ENCODE results near the gene LTB4R2.
A peak's percentile ranks its signal among the peaks of the same experiment; 100 is the strongest.

Gene LTB4R2

GRCh38 chr14:24308342-24309124 lies 1.4 kb upstream of the LTB4R2 start:
- Histone ChIP-seq H4K91ac (ENCODE audit: low read depth, low read length, poor library complexity) (no peak overlapping the region), H4K8ac (ENCODE audit: low read depth, low read length) (no peak overlapping the region), H2AFZ (ENCODE audit: low read length) (no peak overlapping the region), H2AK5ac (ENCODE audit: low read depth, low read length) (no peak overlapping the region), H2BK5ac (ENCODE audit: low read length) (no peak overlapping the region), H3K4me1 (ENCODE audit: control insufficient read depth in 2 of 2, insufficient read depth in 1 of 2, low read depth in 1 of 2, low read length in 2 of 2) (no peaks in the 10 kb centered on the region), H3K4me3 (ENCODE audit: low read length in 2 of 2) (no peak overlapping the region), H3K4me2 (ENCODE audit: insufficient read depth, low read length, poor library complexity, severe bottlenecking) (no peak overlapping the region), H3K9me3 (replicated peaks in 1 of 2; ENCODE audit: control insufficient read depth in 2 of 2, insufficient read depth in 1 of 2, low read depth in 1 of 2, low read length in 2 of 2) (no peaks in the 10 kb centered on the region), H2BK15ac (ENCODE audit: low read length) (no peak overlapping the region), H3K79me1 (ENCODE audit: low read depth, low read length) (no peaks in the 10 kb centered on the region), H3K14ac (ENCODE audit: low read length) (no peak overlapping the region), H3K27ac (replicated peaks; ENCODE audit: low read length) (no peak overlapping the region), H3K18ac (ENCODE audit: low read length) (no peak overlapping the region), H3K9ac (ENCODE audit: low read depth, low read length, poor library complexity) (no peak overlapping the region), H3K4ac (ENCODE audit: low read length) (no peak overlapping the region), H3K27me3 (ENCODE audit: control insufficient read depth in 3 of 3, insufficient read depth in 3 of 3, low read depth in 1 of 3, low read length in 3 of 3) (no peaks in the 10 kb centered on the region), H2BK120ac (ENCODE audit: low read depth, low read length) (no peak overlapping the region), H3K23ac (ENCODE audit: low read depth, low read length, poor library complexity) (no peak overlapping the region), H3K36me3 (replicated peaks in 1 of 2; ENCODE audit: control insufficient read depth in 2 of 2, insufficient read depth in 2 of 2, low read length in 2 of 2) (peaks cover 31 to 69% of the 10 kb centered on the region in 2 donors), H2BK12ac (ENCODE audit: low read length) (no peak overlapping the region)
- WGBS, 2 donors (ENCODE audit: extremely low coverage in 2 of 2, insufficient read length in 2 of 2, insufficient replicate concordance in 1 of 2), result no CpG with 5 or more reads among the region's 7 CpGs
- DNase-seq (ENCODE audit: low spot score), result no peak

GRCh38 chr14:24310265-24310645 lies 315 bp downstream of the LTB4R2 start:
- peaks cover 17 to 52% of the 10 kb centered on the region in 2 donors for H3K36me3 ChIP-seq (replicated peaks in 1 of 2; ENCODE audit: control insufficient read depth in 2 of 2, insufficient read depth in 2 of 2, low read length in 2 of 2)
- no peaks in the 10 kb centered on the region for H3K79me1 ChIP-seq (ENCODE audit: low read depth, low read length)
- H3K27me3 ChIP-seq (ENCODE audit: control insufficient read depth in 3 of 3, insufficient read depth in 3 of 3, low read depth in 1 of 3, low read length in 3 of 3), result no peaks in the 10 kb centered on the region
- no peak overlapping the region for H3K4me2 ChIP-seq (ENCODE audit: insufficient read depth, low read length, poor library complexity, severe bottlenecking)
- no peak overlapping the region for H2BK5ac ChIP-seq (ENCODE audit: low read length)
- no peak overlapping the region for H4K8ac ChIP-seq (ENCODE audit: low read depth, low read length)
- H4K91ac ChIP-seq (ENCODE audit: low read depth, low read length, poor library complexity), result no peak overlapping the region
- no peak overlapping the region for H3K14ac ChIP-seq (ENCODE audit: low read length)
- H3K18ac ChIP-seq (ENCODE audit: low read length), result no peak overlapping the region
- no peak overlapping the region for H3K4me3 ChIP-seq (ENCODE audit: low read length in 2 of 2)
- no peak overlapping the region for H2AFZ ChIP-seq (ENCODE audit: low read length)
- no peak overlapping the region for H2BK12ac ChIP-seq (ENCODE audit: low read length)
- H3K4me1 ChIP-seq (ENCODE audit: control insufficient read depth in 2 of 2, insufficient read depth in 1 of 2, low read depth in 1 of 2, low read length in 2 of 2), result no peaks in the 10 kb centered on the region
- H3K9ac ChIP-seq (ENCODE audit: low read depth, low read length, poor library complexity), result no peak overlapping the region
- WGBS, 2 donors (ENCODE audit: extremely low coverage in 2 of 2, insufficient read length in 2 of 2, insufficient replicate concordance in 1 of 2), result no CpG with 5 or more reads among the region's 5 CpGs
- no peak overlapping the region for H3K4ac ChIP-seq (ENCODE audit: low read length)
- no peaks in the 10 kb centered on the region for H3K9me3 ChIP-seq (replicated peaks in 1 of 2; ENCODE audit: control insufficient read depth in 2 of 2, insufficient read depth in 1 of 2, low read depth in 1 of 2, low read length in 2 of 2)
- H2BK120ac ChIP-seq (ENCODE audit: low read depth, low read length), result no peak overlapping the region
- no peak overlapping the region for H3K27ac ChIP-seq (replicated peaks; ENCODE audit: low read length)
- DNase-seq (ENCODE audit: low spot score), result no peak
- H3K23ac ChIP-seq (ENCODE audit: low read depth, low read length, poor library complexity), result no peak overlapping the region
- H2BK15ac ChIP-seq (ENCODE audit: low read length), result no peak overlapping the region
- no peak overlapping the region for H2AK5ac ChIP-seq (ENCODE audit: low read depth, low read length)

GRCh38 chr14:24310646-24311604 lies 985 bp downstream of the LTB4R2 start, which contains the start of gene LTB4R:
Gene LTB4R (plus strand): TSS chr14:24311502. CDS start chr14:24315652, 4,150 bp downstream.
- no peak within 1 kb of the TSS for H2BK120ac ChIP-seq (ENCODE audit: low read depth, low read length)
- no peak within 1 kb of the TSS for H3K23ac ChIP-seq (ENCODE audit: low read depth, low read length, poor library complexity)
- H3K4me3 ChIP-seq (ENCODE audit: low read length in 2 of 2), result no peak within 1 kb of the TSS
- H3K27ac ChIP-seq (replicated peaks; ENCODE audit: low read length), result no peak within 1 kb of the TSS
- no peak within 1 kb of the TSS for H3K4me2 ChIP-seq (ENCODE audit: insufficient read depth, low read length, poor library complexity, severe bottlenecking)
- H2BK5ac ChIP-seq (ENCODE audit: low read length), result no peak within 1 kb of the TSS
- H3K14ac ChIP-seq (ENCODE audit: low read length), result no peak within 1 kb of the TSS
- no peak within 1 kb of the TSS for H2AK5ac ChIP-seq (ENCODE audit: low read depth, low read length)
- WGBS, 2 donors (ENCODE audit: extremely low coverage in 2 of 2, insufficient read length in 2 of 2, insufficient replicate concordance in 1 of 2), result no CpG with 5 or more reads among the region's 99 CpGs
- no peak within 1 kb of the TSS for H4K8ac ChIP-seq (ENCODE audit: low read depth, low read length)
- no peak within 1 kb of the TSS for H2AFZ ChIP-seq (ENCODE audit: low read length)
- no peak for DNase-seq (ENCODE audit: low spot score)
- no peak within 1 kb of the TSS for H3K4ac ChIP-seq (ENCODE audit: low read length)
- no peak within 1 kb of the TSS for H3K18ac ChIP-seq (ENCODE audit: low read length)
- no peak within 1 kb of the TSS for H4K91ac ChIP-seq (ENCODE audit: low read depth, low read length, poor library complexity)
- H3K9ac ChIP-seq (ENCODE audit: low read depth, low read length, poor library complexity), result peak within 1 kb of the TSS; percentile 1
- H3K9me3 ChIP-seq (replicated peaks in 1 of 2; ENCODE audit: control insufficient read depth in 2 of 2, insufficient read depth in 1 of 2, low read depth in 1 of 2, low read length in 2 of 2), result peaks cover 0 to 3% of the 10 kb centered on the region in 2 donors
- H3K27me3 ChIP-seq (ENCODE audit: control insufficient read depth in 3 of 3, insufficient read depth in 3 of 3, low read depth in 1 of 3, low read length in 3 of 3), result peaks cover 0 to 2% (median 0%) of the 10 kb centered on the region in 3 experiments
- H3K79me1 ChIP-seq (ENCODE audit: low read depth, low read length), result no peaks in the 10 kb centered on the region
- H3K36me3 ChIP-seq (replicated peaks in 1 of 2; ENCODE audit: control insufficient read depth in 2 of 2, insufficient read depth in 2 of 2, low read length in 2 of 2), result peaks cover 11 to 45% of the 10 kb centered on the region in 2 donors
- no peaks in the 10 kb centered on the region for H3K4me1 ChIP-seq (ENCODE audit: control insufficient read depth in 2 of 2, insufficient read depth in 1 of 2, low read depth in 1 of 2, low read length in 2 of 2)
- no peak within 1 kb of the TSS for H2BK12ac ChIP-seq (ENCODE audit: low read length)
- no peak within 1 kb of the TSS for H2BK15ac ChIP-seq (ENCODE audit: low read length)
